PC-3 (cell line): ENCODE results near the gene ANKRD66.

Source experiments
- EZH2 ChIP-seq: fragments of 300-600 bp; sonication (generic); IDR thresholded peaks from one replicate; pipeline ENCODE4 v1.6.1; 2017; ENCODE audit warnings: antibody characterized with exemption, mild to moderate bottlenecking, low read length; ENCODE audit not compliant: unreplicated experiment
- EZH2phosphoT487 ChIP-seq: fragments of 300-600 bp; sonication (generic); IDR thresholded peaks from 2 replicates; pipeline ENCODE4 v1.6.1; 2018; ENCODE audit warnings: mild to moderate bottlenecking, antibody characterized with exemption, low read length, borderline replicate concordance
- TF ChIP-seq, protein P1 (sequence below): fragments of 300-600 bp; sonication (generic); conservative IDR thresholded peaks from 2 replicates; pipeline ENCODE4 v1.5.1; 2017; ENCODE audit warnings: antibody characterized with exemption, low read depth, mild to moderate bottlenecking, low read length

- TF ChIP-seq EZH2 (no peak), EZH2phosphoT487 (no peak)
- TF ChIP-seq, protein P1, sequence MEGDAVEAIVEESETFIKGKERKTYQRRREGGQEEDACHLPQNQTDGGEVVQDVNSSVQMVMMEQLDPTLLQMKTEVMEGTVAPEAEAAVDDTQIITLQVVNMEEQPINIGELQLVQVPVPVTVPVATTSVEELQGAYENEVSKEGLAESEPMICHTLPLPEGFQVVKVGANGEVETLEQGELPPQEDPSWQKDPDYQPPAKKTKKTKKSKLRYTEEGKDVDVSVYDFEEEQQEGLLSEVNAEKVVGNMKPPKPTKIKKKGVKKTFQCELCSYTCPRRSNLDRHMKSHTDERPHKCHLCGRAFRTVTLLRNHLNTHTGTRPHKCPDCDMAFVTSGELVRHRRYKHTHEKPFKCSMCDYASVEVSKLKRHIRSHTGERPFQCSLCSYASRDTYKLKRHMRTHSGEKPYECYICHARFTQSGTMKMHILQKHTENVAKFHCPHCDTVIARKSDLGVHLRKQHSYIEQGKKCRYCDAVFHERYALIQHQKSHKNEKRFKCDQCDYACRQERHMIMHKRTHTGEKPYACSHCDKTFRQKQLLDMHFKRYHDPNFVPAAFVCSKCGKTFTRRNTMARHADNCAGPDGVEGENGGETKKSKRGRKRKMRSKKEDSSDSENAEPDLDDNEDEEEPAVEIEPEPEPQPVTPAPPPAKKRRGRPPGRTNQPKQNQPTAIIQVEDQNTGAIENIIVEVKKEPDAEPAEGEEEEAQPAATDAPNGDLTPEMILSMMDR: no peak
These were observed 42.1 kb downstream of the ANKRD66 start for GRCh38 chr6:46788791-46789190.
